Activated naive CD4-positive, alpha-beta T cell treated with anti-CD3 and anti-CD28 coated beads, Interleukin-2, amount 50 U/mL, for 24 hours (primary cell): ENCODE data around the gene XRCC4.

Experiments used
- H3K27ac Mint-ChIP-seq: one replicate; pipeline ENCODE4 v1.8.0; 2021; ENCODE audit warnings: mild to moderate bottlenecking, mixed read lengths
- H3K27me3 Mint-ChIP-seq: one replicate; pipeline ENCODE4 v1.8.0; 2021; ENCODE audit warnings: mixed read lengths
- H3K36me3 Mint-ChIP-seq: one replicate; pipeline ENCODE4 v1.8.0; 2021; ENCODE audit warnings: mixed read lengths
- H3K4me1 Mint-ChIP-seq: one replicate; pipeline ENCODE4 v1.8.0; 2021; ENCODE audit warnings: mixed read lengths
- H3K4me3 Mint-ChIP-seq: one replicate; pipeline ENCODE4 v1.8.0; 2021; ENCODE audit warnings: mild to moderate bottlenecking, mixed read lengths
- H3K9me3 Mint-ChIP-seq: one replicate; pipeline ENCODE4 v1.8.0; 2021; ENCODE audit warnings: mixed read lengths

Gene XRCC4

GRCh38 chr5:83401775-83402174, 324.4 kb downstream of the XRCC4 start:
- H3K4me3 Mint-ChIP-seq = no peak overlapping the region
- H3K36me3 Mint-ChIP-seq = no peaks in the 10 kb centered on the region
- H3K27me3 Mint-ChIP-seq = peaks cover 3% of the 10 kb centered on the region
- no peak overlapping the region for H3K27ac Mint-ChIP-seq
- no peaks in the 10 kb centered on the region for H3K4me1 Mint-ChIP-seq
- no peaks in the 10 kb centered on the region for H3K9me3 Mint-ChIP-seq
